PC-3 (cell line): ENCODE data around the gene NRG3. TPM values are rescaled to one million over a fixed set of nuclear protein-coding genes. Genes with fewer than 3 reads are reported as not detected.

Source experiments
- ATAC-seq: fragments of 200-7000 bp; cut with Tn5 transposase; 2 replicates; pipeline ENCODE4 v1.9.1; 2020; ENCODE audit warnings: mild to moderate bottlenecking, moderate library complexity
- BruUV-seq: library from RNA; stranded (reverse); fragments of 400-500 nt; replicated peaks from 2 replicates; lab custom pipeline; 2021; lab: Mats Ljungman, UMichigan
- CTCF ChIA-PET: fragments of 300-600 bp; sonication (Branson Sonifier 250); formaldehyde crosslinking; loops from one replicate; lab custom pipeline; 2022; ENCODE audit warnings: antibody characterized with exemption; lab: Charles Lee
- POLR2A ChIA-PET: fragments of 300-600 bp; sonication (Branson Sonifier 250); formaldehyde crosslinking; loops from one replicate; lab custom pipeline; 2022; ENCODE audit warnings: antibody characterized with exemption; ENCODE audit not compliant: unreplicated experiment; lab: Charles Lee
- DNase-seq: peaks from one replicate; pipeline ENCODE4 v3.0.0-alpha.2; 2015
- H2AFZ ChIP-seq: fragments of 300-600 bp; sonication (generic); 2 replicates; pipeline ENCODE4 v1.6.0; 2016; ENCODE audit warnings: antibody characterized with exemption, low read length
- H3F3A ChIP-seq: fragments of 300-600 bp; sonication (generic); one replicate; pipeline ENCODE4 v1.6.0; 2017; ENCODE audit warnings: antibody characterized with exemption, low read length, control low read depth, mild to moderate bottlenecking; ENCODE audit not compliant: unreplicated experiment
- H3K27ac ChIP-seq: fragments of 300-600 bp; sonication (generic); 2 replicates; pipeline ENCODE4 v1.5.1; 2016; ENCODE audit warnings: mild to moderate bottlenecking, low read length
- H3K27me3 ChIP-seq: fragments of 300-600 bp; sonication (generic); 2 replicates; pipeline ENCODE4 v1.6.1; 2016; ENCODE audit warnings: low read length, mixed read lengths
- H3K36me3 ChIP-seq: fragments of 300-600 bp; sonication (generic); 2 replicates; pipeline ENCODE4 v1.6.1; 2016; ENCODE audit warnings: low read depth, mixed run types, low read length, mixed read lengths
- H3K4me1 ChIP-seq: fragments of 300-600 bp; sonication (generic); 2 replicates; pipeline ENCODE4 v1.5.1; 2016; ENCODE audit warnings: low read length; ENCODE audit not compliant: insufficient read depth
- H3K4me2 ChIP-seq: fragments of 300-600 bp; sonication (generic); 2 replicates; pipeline ENCODE4 v1.6.0; 2016; ENCODE audit warnings: low read length
- H3K4me3 ChIP-seq: fragments of 300-600 bp; sonication (generic); 2 replicates; pipeline ENCODE4 v1.5.1; 2016; ENCODE audit warnings: mild to moderate bottlenecking, low read length, mixed read lengths
- H3K79me2 ChIP-seq: fragments of 300-600 bp; sonication (generic); 2 replicates; pipeline ENCODE4 v1.6.1; 2017; ENCODE audit warnings: low read length, mixed read lengths
- H3K9ac ChIP-seq: fragments of 300-600 bp; sonication (generic); 2 replicates; pipeline ENCODE4 v1.6.0; 2016; ENCODE audit warnings: mild to moderate bottlenecking, low read length
- H3K9me2 ChIP-seq: fragments of 300-600 bp; sonication (generic); replicated peaks from 2 replicates; pipeline ENCODE4 v1.6.1; 2016; ENCODE audit warnings: mixed run types, low read length, mixed read lengths
- H3K9me3 ChIP-seq: fragments of 300-600 bp; sonication (generic); 2 replicates; pipeline ENCODE4 v1.6.1; 2016; ENCODE audit warnings: low read length, mixed read lengths
- H4K20me1 ChIP-seq: fragments of 300-600 bp; sonication (generic); 2 replicates; pipeline ENCODE4 v1.6.1; 2016; ENCODE audit warnings: low read length, mixed read lengths
- CTCF ChIP-seq: fragments of 300-600 bp; sonication (generic); conservative IDR thresholded peaks from 2 replicates; pipeline ENCODE4 v1.5.1; 2017; ENCODE audit warnings: antibody characterized with exemption, low read depth, mild to moderate bottlenecking, low read length
- EZH2 ChIP-seq: fragments of 300-600 bp; sonication (generic); IDR thresholded peaks from one replicate; pipeline ENCODE4 v1.6.1; 2017; ENCODE audit warnings: antibody characterized with exemption, mild to moderate bottlenecking, low read length; ENCODE audit not compliant: unreplicated experiment
- EZH2phosphoT487 ChIP-seq: fragments of 300-600 bp; sonication (generic); IDR thresholded peaks from 2 replicates; pipeline ENCODE4 v1.6.1; 2018; ENCODE audit warnings: mild to moderate bottlenecking, antibody characterized with exemption, low read length, borderline replicate concordance
- intact Hi-C: fragments of 100-400 bp; cut with micrococcal nuclease; formaldehyde crosslinking; loops from 2 replicates; pipeline ENCODE4 v1.9.0; 2023
- total RNA-seq: library from RNA; depleted of rRNA; stranded (reverse); fragments of >200 nt; gene quantifications from 2 replicates; pipeline ENCODE4 v1.2.3, GENCODE V29; 2014

The NRG3 gene
- total RNA-seq, 1 experiment from 2014 or later: not detected

GRCh38 chr10:82544377-82544776 lies 669.4 kb downstream of the NRG3 start:
- H3F3A ChIP-seq: no peaks in the 10 kb centered on the region
- no peak overlapping the region for H2AFZ ChIP-seq
- ATAC-seq (no peak), DNase-seq (no peak)
- H3K79me2 ChIP-seq: no peaks in the 10 kb centered on the region
- H3K9ac ChIP-seq: no peak overlapping the region
- no peak overlapping the region for H3K27ac ChIP-seq
- ChIA-PET CTCF (no interaction called here), POLR2A (no interaction called here)
- no TSS peak for BruUV-seq
- no peaks in the 10 kb centered on the region for H3K9me2 ChIP-seq
- H3K27me3 ChIP-seq: no peaks in the 10 kb centered on the region
- no peaks in the 10 kb centered on the region for H3K4me1 ChIP-seq
- H4K20me1 ChIP-seq: no peaks in the 10 kb centered on the region
- TF ChIP-seq EZH2: no peak
- TF ChIP-seq EZH2phosphoT487: no peak
- TF ChIP-seq CTCF: no peak
- intact Hi-C loops: no loop called here
- H3K4me3 ChIP-seq: no peak overlapping the region
- no peaks in the 10 kb centered on the region for H3K9me3 ChIP-seq
- H3K36me3 ChIP-seq: no peaks in the 10 kb centered on the region
- H3K4me2 ChIP-seq: no peak overlapping the region

- DNase-seq (no peak), ATAC-seq (no peak)
- no peak overlapping the region for H3K4me3 ChIP-seq
- TF ChIP-seq CTCF (no peak), EZH2 (no peak), EZH2phosphoT487 (no peak)
- no peaks in the 10 kb centered on the region for H4K20me1 ChIP-seq
- no peak overlapping the region for H2AFZ ChIP-seq
- H3K36me3 ChIP-seq: no peaks in the 10 kb centered on the region
- no peaks in the 10 kb centered on the region for H3K9me3 ChIP-seq
- ChIA-PET CTCF (no interaction called here), POLR2A (no interaction called here)
- H3K27ac ChIP-seq: no peak overlapping the region
- no TSS peak for BruUV-seq
- intact Hi-C loops: no loop called here
- H3K4me1 ChIP-seq: no peaks in the 10 kb centered on the region
- H3F3A ChIP-seq: no peaks in the 10 kb centered on the region
- no peak overlapping the region for H3K9ac ChIP-seq
- no peaks in the 10 kb centered on the region for H3K79me2 ChIP-seq
- no peak overlapping the region for H3K4me2 ChIP-seq
- no peaks in the 10 kb centered on the region for H3K9me2 ChIP-seq
- no peaks in the 10 kb centered on the region for H3K27me3 ChIP-seq
Observed at GRCh38 chr10:82551506-82551905, 676.5 kb downstream of the NRG3 start.

GRCh38 chr10:82552267-82552666 lies 677.3 kb downstream of the NRG3 start:
- no peak for DNase-seq
- CTCF ChIA-PET: no interaction called here
- Histone ChIP-seq H3K27me3 (no peaks in the 10 kb centered on the region), H3K4me1 (no peaks in the 10 kb centered on the region), H3K9me2 (no peaks in the 10 kb centered on the region), H3K36me3 (no peaks in the 10 kb centered on the region), H3K27ac (no peak overlapping the region), H3K4me3 (no peak overlapping the region), H3K9ac (no peak overlapping the region), H3K4me2 (no peak overlapping the region), H2AFZ (no peak overlapping the region), H3F3A (no peaks in the 10 kb centered on the region), H3K9me3 (no peaks in the 10 kb centered on the region), H4K20me1 (no peaks in the 10 kb centered on the region), H3K79me2 (no peaks in the 10 kb centered on the region)
- no TSS peak for BruUV-seq
- no peak for ATAC-seq
- TF ChIP-seq CTCF: no peak
- TF ChIP-seq EZH2: no peak
- TF ChIP-seq EZH2phosphoT487: no peak
- intact Hi-C loops: no loop called here
- POLR2A ChIA-PET: no interaction called here
